GM10847 (cell line): ENCODE results near the gene CLEC16A.

ENCODE experiments used
- POLR2A ChIP-seq: IDR thresholded peaks from 2 replicates; pipeline ENCODE4 v1.6.1; 2011; ENCODE audit not compliant: insufficient read length; ENCODE audit errors: extremely low read depth

The CLEC16A gene

DNA sequence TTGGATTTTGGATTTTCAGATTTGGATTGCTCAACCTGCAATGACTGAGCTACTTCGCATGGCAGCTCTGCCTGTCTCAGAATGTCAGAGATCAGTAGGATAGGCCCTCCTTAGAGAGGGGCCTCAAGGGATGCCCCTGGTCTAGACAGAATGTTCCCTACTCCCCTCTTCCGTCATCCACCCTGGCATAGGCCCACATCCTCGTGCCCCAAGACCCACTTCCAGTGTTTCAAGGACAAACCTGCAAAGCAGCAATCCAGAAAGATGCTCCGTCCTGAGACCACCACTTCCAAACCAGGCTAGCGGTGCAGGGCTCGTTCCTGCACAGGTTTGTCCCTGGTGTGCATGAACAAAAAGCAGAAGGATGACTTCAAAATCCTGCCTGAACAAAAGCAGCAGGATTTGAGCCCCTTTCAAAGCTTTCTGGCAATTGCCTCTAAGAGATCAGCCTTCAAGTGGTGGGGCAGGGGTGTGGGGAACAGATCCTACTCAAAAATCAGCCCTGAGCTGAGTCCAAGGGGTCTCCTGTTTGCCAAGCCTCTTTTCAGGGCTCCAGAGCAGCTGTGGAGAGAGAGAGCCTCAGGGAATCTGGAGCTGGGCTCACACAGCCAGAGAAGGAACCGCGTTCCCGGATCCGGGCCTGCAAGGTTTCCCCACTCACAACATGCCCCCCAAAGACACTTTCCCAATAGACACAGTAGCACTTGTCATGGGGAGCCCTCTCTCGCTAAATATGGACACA lies 190.5 kb downstream of the CLEC16A start:
- no peak for TF ChIP-seq POLR2A

DNA sequence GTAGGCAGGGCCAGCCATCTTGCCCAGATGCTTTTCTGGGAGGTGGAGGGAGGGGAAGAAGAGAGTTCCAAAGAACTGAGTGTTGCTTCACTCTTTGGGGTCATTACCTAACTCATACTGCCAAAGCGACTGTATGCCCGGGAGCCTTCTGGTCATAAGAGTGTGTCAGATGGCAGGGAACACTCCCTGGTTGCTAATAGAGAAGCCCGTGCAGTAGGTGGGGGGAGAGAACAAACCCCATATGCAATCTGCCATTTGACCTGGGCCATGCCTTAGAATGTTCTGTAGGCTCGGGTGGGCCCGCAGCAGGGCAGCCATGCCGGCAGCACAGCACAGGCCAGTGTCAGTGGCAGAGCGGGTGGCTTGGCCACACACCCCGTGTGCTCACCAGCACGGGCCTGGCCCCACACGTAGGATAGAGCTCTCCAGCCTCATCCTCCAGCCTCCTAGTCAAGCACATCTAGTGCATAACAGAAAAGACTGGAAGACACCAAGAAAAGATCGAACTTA lies 191.2 kb downstream of the CLEC16A start:
- TF ChIP-seq POLR2A: no peak

DNA sequence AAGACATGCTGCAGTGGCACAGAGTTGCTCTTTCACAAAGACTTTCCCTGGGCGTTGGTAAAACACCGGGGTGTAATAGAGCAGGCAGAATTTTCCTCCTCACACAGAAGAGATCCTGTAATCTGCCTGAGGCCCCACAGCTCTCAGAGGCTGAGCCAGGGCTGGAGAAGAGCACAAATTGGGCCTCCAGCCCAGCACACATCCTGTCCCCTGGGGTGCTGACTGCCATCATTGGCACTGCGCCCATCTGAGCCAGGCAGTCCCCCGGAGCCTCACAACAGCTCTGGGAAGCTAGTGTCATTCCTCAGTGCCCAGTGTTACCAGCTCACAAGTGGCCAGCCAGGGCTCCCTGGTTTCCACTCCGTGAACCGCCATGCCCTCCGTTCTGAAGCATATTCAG lies 192.2 kb downstream of the CLEC16A start:
- TF ChIP-seq POLR2A: no peak

DNA sequence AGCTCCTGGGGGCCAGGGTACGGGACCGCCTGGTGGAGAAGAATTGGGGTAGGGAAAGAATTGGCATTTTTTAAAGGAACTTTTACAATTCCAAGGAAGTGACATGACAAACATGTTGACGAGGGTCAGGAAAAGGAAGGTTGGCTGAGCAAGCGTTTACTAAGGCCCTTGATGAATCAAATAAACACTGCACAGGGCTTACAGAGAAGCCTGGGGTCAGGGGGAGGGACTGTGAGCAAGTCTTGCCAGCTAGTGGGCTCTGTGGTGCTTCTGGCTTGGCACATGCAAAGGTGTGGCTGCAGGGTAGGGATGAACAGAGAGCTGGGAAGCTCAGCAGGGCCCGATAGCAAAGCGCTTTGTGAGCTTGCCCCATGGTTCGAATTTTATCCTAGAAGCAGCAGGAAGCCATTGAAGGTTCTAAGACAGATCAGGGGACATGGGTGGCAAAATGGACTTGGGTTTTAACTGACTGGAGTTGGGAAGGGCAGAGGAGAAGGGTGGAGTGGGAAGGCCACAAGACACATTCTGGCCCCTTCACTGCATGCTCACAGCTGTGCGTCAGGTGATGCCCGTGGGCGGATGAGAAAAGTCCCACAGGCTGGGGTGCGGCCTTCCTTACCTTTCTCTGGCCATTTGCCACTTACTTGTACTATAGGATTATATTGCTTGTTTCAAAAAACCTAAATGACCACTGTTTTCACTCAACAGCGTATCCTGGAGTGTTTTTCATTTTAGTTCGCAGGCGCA lies 193.8 kb downstream of the CLEC16A start:
- no peak for TF ChIP-seq POLR2A

DNA sequence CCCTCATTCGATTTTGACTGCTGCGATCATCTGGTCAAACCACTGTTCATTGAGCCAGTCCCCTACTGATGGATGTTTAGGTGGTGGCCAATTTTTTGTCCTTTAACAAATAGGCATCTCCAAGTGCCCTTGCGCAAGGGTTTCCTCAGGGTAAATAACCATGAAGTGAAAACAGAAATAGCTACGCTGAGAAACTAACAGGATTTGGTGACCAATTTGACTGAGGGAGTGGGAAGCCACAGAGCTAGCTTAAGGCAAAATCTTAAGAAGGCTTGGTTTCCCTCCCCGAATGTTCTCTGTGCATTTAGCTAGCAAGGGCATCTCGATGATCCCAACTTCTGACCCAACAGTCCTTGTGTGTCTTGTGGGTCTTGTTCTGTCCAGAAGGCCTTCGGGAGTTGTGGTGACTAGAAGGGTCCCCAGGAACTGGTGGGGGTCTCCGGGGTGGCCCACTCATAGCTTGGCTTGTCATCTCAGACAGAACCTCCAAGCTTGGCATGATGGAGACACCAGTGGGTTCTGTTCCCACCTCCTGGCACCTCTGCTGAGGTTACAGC lies 194.5 kb downstream of the CLEC16A start:
- TF ChIP-seq POLR2A: no peak

DNA sequence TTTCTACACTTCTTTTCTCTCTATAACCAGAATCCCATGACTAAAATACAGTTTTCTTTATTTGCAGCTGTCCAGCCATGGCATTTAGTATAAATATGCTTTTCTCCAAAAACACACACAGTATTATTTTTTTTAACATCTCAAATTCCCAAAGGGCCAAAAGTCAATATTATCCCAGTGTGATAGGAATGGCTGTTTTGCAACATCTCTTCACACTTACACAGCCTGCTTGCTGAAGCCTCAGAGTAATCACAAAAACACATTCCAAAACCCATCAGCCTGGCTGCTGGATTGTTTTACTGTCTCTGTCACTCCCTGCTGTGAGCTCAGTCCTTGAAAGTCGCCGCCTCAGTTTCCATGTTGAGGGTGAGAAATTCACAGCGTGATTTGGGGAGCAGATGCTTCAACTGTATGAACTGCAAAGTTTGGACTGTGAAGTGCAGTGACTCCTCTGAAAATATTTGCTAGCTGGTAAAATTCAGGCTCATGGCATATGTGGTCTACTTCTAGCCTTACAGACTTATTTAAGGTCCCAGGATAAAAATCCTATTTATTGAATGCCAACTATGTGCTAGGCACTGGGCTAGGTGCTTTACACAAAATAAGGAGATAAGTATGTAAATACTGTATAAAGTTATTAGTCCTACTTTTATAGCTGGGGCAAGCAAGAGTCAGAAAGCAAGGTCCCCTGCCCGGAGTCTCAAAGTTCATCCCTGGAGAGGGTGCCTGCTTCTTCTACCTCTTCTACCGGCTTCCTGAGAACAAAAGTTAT lies 195.1 kb downstream of the CLEC16A start:
- TF ChIP-seq POLR2A: no peak

DNA sequence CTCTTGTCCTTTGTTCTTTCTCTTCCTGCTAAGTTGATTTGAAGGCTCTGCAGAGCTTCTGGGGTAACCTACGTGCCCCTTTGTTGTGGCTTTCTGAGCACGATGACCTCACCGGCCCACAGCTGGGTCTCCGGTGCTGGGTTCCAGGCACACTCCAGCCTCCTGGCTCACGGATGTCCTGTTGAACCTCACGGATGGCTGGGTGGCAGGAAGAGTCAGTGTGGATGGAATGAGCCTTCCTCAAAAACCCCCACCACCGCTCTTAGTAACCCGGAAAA lies 195.7 kb downstream of the CLEC16A start:
- no peak for TF ChIP-seq POLR2A

DNA sequence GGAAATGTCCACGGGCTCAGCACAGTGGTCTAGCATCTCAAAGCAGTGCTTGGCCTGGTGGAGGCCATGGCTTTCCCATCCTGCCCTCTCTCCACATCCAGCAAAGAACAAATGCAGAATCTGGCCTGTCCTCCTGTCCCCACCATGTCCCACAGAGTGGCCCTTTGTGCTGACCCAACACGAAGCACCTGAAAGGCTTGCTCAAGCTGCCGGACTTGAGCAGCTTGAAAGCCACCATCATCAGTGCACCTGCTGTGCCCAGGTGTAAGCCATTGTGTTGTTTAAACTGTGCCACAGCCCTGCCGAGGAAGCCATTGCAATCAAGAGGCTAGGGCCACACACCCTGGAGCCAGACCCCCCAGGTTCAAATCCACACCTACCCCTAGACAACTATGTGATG lies 196.1 kb downstream of the CLEC16A start:
- TF ChIP-seq POLR2A: no peak

DNA sequence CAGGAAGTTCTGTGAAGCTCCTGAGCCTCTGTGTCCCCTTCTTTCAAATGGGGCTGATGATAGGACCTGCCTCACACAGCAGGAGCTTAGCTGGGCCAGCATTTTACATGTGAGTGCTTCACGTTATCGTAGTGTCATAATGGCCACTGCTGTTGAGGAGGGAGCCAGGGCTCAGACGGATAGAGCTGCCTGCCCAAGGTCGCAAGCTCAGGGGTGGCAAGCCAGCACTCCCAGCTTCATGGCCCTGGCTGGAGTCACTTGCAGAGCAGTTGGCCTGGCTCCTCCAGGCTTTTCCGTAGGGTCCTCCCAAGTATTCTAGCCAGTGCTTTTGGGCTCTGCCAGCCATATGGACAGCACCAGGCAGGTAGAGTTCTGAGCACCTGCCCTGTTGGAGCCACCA lies 196.5 kb downstream of the CLEC16A start:
- no peak for TF ChIP-seq POLR2A

DNA sequence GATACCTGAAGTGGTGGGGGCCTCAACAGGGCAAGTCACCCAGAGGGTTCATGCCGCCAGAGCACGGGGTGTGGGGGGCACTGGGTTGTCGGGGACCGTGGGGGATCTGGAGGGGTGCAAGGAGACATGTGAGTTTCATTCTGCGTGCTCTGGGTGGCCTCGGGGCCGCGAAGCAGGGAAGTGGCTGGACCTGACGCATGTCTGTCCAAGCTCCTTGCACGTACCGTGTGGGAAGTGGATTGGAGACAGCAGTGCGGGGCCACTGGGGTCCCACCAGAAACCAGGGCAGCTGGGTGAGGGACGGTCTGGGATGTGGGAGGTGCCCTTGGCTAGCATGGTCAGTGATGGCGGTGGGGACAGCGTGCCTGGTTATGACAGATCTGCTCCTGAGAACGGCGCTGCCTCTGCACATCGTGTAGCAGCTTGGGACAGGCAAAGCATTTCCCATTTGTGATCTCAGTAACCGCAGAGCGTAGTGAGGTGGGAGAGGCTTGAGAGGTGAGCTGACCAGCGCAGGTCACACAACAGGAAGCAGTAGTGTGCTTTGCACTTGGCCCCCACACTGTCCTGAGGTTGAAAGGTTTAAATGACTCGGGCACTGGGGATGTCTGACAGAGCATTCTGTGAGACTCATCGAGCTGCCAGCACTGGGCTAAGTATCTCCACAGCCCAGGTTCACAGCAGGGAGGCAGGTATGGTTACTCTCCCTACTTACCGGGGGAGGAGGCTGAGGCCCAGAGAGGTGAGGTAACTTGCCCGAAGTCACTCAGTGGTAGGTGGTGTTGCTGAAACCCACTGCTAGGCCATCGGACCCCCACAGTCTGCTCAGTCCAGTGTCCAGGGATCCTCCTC lies 197.3 kb downstream of the CLEC16A start:
- no peak for TF ChIP-seq POLR2A

DNA sequence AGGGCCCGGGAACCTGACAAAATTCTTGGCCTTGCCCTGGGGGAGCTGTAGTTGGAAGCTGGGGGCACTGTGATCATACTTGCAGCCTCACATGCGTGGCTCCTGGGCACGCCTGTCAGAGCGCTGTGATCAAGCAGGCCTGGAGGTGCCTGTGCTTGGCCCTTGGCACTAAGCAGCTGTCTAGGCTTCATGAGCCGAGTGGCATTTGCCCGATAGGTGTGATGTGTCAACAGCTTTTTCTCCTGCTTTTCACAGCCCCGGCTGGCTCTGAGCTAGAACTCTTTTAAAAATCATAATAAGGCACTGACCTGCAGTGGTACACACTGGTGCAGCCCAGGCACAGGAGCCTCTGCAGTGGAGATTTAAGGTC lies 197.9 kb downstream of the CLEC16A start:
- TF ChIP-seq POLR2A: no peak

DNA sequence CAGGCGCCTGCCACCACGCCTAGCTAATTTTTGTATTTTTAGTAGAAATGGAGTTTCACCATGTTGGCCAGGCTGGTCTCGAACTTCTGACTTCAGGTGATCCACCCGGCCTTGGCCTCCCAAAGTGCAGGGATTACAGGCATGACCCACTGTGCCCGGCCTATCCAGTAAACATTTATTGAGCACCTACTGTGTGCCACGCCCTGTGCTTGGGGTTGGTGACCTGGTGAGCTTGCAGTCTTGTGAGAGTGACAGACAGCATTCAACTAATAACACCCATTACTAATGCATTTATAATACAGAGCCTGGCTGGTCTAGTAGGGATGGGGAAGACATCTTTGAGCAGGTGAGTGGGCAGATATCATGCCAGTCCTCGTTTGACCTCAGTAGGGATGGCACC lies 198.6 kb downstream of the CLEC16A start:
- TF ChIP-seq POLR2A: no peak

DNA sequence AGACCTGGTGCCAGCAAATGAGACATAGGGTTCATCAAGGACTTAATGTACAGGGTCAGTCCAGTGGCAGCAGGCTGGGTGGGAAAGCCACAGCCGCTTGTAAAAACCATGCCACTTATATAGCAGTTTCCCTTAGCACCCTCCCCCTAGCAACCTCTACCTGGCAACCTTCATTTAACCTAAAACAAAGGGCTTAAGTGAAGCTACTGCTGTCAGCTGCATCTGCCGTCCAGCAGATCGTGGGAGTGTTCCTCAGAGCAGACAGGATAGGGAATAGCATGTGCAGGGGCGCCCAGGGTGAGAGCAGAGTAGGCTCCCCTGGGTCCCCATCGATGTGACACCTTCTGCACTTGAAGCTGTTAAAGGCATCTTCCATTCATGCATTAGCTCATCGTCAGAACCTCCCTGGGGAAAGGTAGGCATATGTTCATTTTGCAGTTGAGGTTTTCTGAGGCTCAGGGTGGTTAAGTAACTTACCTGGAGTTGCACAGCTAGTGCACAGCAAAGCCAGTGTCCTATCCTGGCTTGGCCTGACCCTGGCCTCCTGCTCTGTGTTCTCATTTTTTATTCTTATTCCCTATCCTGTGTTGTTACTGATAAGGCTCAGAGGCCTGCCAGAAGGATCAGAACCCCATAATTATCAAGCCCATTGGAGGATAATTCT lies 199.1 kb downstream of the CLEC16A start:
- TF ChIP-seq POLR2A: no peak

DNA sequence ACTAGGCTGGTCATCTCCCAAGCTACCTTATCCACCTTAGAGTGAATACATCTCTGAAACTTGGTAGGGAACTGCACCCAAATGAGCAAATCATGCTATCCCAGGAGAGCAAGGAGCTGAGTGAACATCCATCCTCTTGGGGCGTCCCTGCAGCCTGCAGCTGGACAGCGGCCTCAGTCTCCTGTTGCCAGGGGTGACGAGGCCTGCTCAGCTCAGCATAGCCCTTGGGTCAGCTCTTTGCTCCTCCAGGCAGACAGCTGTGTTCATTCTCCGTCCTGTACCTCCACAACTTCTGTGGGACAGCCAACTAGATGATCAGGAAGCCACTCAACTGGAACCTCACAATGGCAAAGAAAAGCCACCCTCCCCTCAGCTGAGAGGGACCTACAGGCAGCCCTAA lies 199.8 kb downstream of the CLEC16A start:
- no peak for TF ChIP-seq POLR2A
